ENCODE measurements around the gene TMEM132D. TPM values are rescaled to one million over a fixed set of nuclear protein-coding genes. Genes with fewer than 3 reads are reported as not detected.

TMEM132D gene
- total and polyA plus RNA-seq, 2 of the 4 experiments (the other 2 are of a cell fraction) = not detected

- no peak overlapping the region for H2AK9ac ChIP-seq (replicated peaks; ENCODE audit: low read depth, low read length, poor library complexity)
- dilution Hi-C loops (cut with HindIII; ENCODE audit: low sequenced_read_pairs, unreplicated experiment) = no loop called here
- H3K9me1 ChIP-seq (ENCODE audit: insufficient read depth, low read length) = no peaks in the 10 kb centered on the region
- no peaks in the 10 kb centered on the region for H3K79me1 ChIP-seq (ENCODE audit: low read depth in 1 of 2, low read length in 2 of 2)
- BruUV-seq (replicated peaks) = no TSS peak
- no peak overlapping the region for H2AK5ac ChIP-seq (ENCODE audit: low read depth, low read length)
- H4K20me1 ChIP-seq (ENCODE audit: insufficient read depth, low read length) = no peaks in the 10 kb centered on the region
- no peak for TF ChIP-seq USF2 (IDR thresholded peaks at IDR 0.05; ENCODE audit: low read depth, low read length)
- no peak for TF ChIP-seq MAFK (IDR thresholded peaks at IDR 0.05; ENCODE audit: low read depth, low read length)
- TF ChIP-seq CEBPB (IDR thresholded peaks at IDR 0.05; ENCODE audit: low read depth, low read length) = no peak
- no peak for TF ChIP-seq FOS (IDR thresholded peaks at IDR 0.05; ENCODE audit: low read depth, low read length)
- TF ChIP-seq RCOR1 (IDR thresholded peaks at IDR 0.05; ENCODE audit: insufficient replicate concordance, low read length) = no peak
- no peak for TF ChIP-seq RFX5 (IDR thresholded peaks at IDR 0.05; ENCODE audit: low read depth, low read length)
- no peak for TF ChIP-seq MAZ (IDR thresholded peaks at IDR 0.05; ENCODE audit: borderline replicate concordance, low read depth, low read length)
- TF ChIP-seq CTCF (conservative IDR thresholded peaks at IDR 0.05; ENCODE audit: low read depth, low read length) = no peak
- no peak for TF ChIP-seq SMC3 (IDR thresholded peaks at IDR 0.05; ENCODE audit: low read depth, low read length)
- TF ChIP-seq BHLHE40 (IDR thresholded peaks at IDR 0.05; ENCODE audit: low read depth, low read length) = no peak
- TF ChIP-seq NFE2L2 (IDR thresholded peaks at IDR 0.05; ENCODE audit: low read depth, low read length) = no peak
- TF ChIP-seq CHD1 (IDR thresholded peaks at IDR 0.05; ENCODE audit: low read depth, low read length) = no peak
- no peak for TF ChIP-seq MXI1 (IDR thresholded peaks at IDR 0.05; ENCODE audit: borderline replicate concordance, low read depth, low read length)
- H4K8ac ChIP-seq (ENCODE audit: low read depth in 2 of 2, low read length in 2 of 2) = no peak overlapping the region
- H3K4me2 ChIP-seq (ENCODE audit: low read depth, low read length) = no peak overlapping the region
- no peaks in the 10 kb centered on the region for H3K4me1 ChIP-seq (ENCODE audit: control insufficient read depth, insufficient read depth, low read length)
- H3K4ac ChIP-seq (ENCODE audit: low read depth, low read length) = no peak overlapping the region
- H3K36me3 ChIP-seq (ENCODE audit: control insufficient read depth, insufficient read depth, low read length) = no peaks in the 10 kb centered on the region
- H3K9ac ChIP-seq (ENCODE audit: low read depth, low read length) = no peak overlapping the region
- DNase-seq = no peak
- no peak overlapping the region for H4K91ac ChIP-seq (ENCODE audit: insufficient read depth, low read depth, low read length)
- POLR2A ChIA-PET (ENCODE audit: unreplicated experiment) = no interaction called here
- peaks cover 23% of the 10 kb centered on the region for H3K9me3 ChIP-seq (ENCODE audit: control insufficient read depth, insufficient read depth, low read length)
- no peak overlapping the region for H2AFZ ChIP-seq (replicated peaks; ENCODE audit: low read length, poor library complexity)
- no peak overlapping the region for H3K27ac ChIP-seq (ENCODE audit: insufficient read depth, low read length)
- no peak overlapping the region for H4K5ac ChIP-seq (ENCODE audit: low read depth, low read length)
- no peak overlapping the region for H2BK5ac ChIP-seq (ENCODE audit: low read depth, low read length, poor library complexity, severe bottlenecking)
- no peak overlapping the region for H3K18ac ChIP-seq (ENCODE audit: low read depth, low read length)
- no CpG with 5 or more reads among the region's 2 CpGs for WGBS, 2 experiments (ENCODE audit: extremely low coverage in 2 of 2, insufficient read length in 1 of 2)
- CTCF ChIA-PET = no interaction called here
- no peak overlapping the region for H3K4me3 ChIP-seq (ENCODE audit: insufficient read depth, low read depth, low read length)
- no peak for ATAC-seq (ENCODE audit: low read depth)
- no peak overlapping the region for H2BK20ac ChIP-seq (ENCODE audit: low read depth, low read length)
- no peak overlapping the region for H2BK120ac ChIP-seq (ENCODE audit: low read depth, low read length)
- intact Hi-C loops (cut with micrococcal nuclease) = no loop called here
- H3K14ac ChIP-seq (replicated peaks; ENCODE audit: low read depth, low read length) = no peak overlapping the region
- no peak overlapping the region for H2BK15ac ChIP-seq (ENCODE audit: low read depth, low read length)
- in situ Hi-C loops (cut with MboI; ENCODE audit: low sequenced_read_pairs) = no loop called here
- no peaks in the 10 kb centered on the region for H3K27me3 ChIP-seq (ENCODE audit: control insufficient read depth, insufficient read depth, low read length)
- H3K23ac ChIP-seq (ENCODE audit: low read depth, low read length) = no peak overlapping the region
- no peak overlapping the region for H3K56ac ChIP-seq (ENCODE audit: extremely low read depth, insufficient read depth, low read length)
These were observed 197.1 kb downstream of the TMEM132D start for GRCh38 chr12:129706716-129707115.
